ENCODE data around the gene CCM2.

The CCM2 gene

GRCh38 chr7:45073031-45073785 is 73.2 kb downstream of the CCM2 start:
- peaks cover 60 to 75% of the 10 kb centered on the region in 2 donors for H3K36me3 ChIP-seq (ENCODE audit: control insufficient read depth in 2 of 2, insufficient read depth in 2 of 2, low read length in 2 of 2)
- no peak overlapping the region for H3K9ac ChIP-seq (ENCODE audit: low read depth in 1 of 2, low read length in 2 of 2)
- H3K27ac ChIP-seq (ENCODE audit: low read depth in 2 of 2, low read length in 2 of 2): no peak overlapping the region

GRCh38 chr7:45073786-45074527 is 74.0 kb downstream of the CCM2 start:
- no peaks in the 10 kb centered on the region for H3K9me3 ChIP-seq (ENCODE audit: control insufficient read depth in 2 of 2, low read length in 2 of 2)
- H3K4me3 ChIP-seq (ENCODE audit: low read length in 2 of 2): no peak overlapping the region
- no peak overlapping the region for H3K27ac ChIP-seq (ENCODE audit: low read depth in 2 of 2, low read length in 2 of 2)
- no peaks in the 10 kb centered on the region for H3K27me3 ChIP-seq (ENCODE audit: control insufficient read depth in 2 of 2, insufficient read depth in 2 of 2, low read length in 2 of 2)
- H3K9ac ChIP-seq (ENCODE audit: low read depth in 1 of 2, low read length in 2 of 2): no peak overlapping the region
- peaks cover 53 to 71% of the 10 kb centered on the region in 2 donors for H3K36me3 ChIP-seq (ENCODE audit: control insufficient read depth in 2 of 2, insufficient read depth in 2 of 2, low read length in 2 of 2)
- no peaks in the 10 kb centered on the region for H3K4me1 ChIP-seq (ENCODE audit: control insufficient read depth in 2 of 2, insufficient read depth in 2 of 2, low read length in 2 of 2)

More at GRCh38 chr7:45073031-45073785, 73.2 kb downstream of the CCM2 start:
- H3K27me3 ChIP-seq (ENCODE audit: control insufficient read depth in 2 of 2, insufficient read depth in 2 of 2, low read length in 2 of 2): no peaks in the 10 kb centered on the region
- H3K4me3 ChIP-seq (ENCODE audit: low read length in 2 of 2): no peak overlapping the region
- H3K4me1 ChIP-seq (ENCODE audit: control insufficient read depth in 2 of 2, insufficient read depth in 2 of 2, low read length in 2 of 2): no peaks in the 10 kb centered on the region
- H3K9me3 ChIP-seq (ENCODE audit: control insufficient read depth in 2 of 2, low read length in 2 of 2): no peaks in the 10 kb centered on the region

- Histone ChIP-seq H3K27me3 (ENCODE audit: control insufficient read depth in 2 of 2, insufficient read depth in 2 of 2, low read length in 2 of 2) (no peaks in the 10 kb centered on the region), H3K9ac (ENCODE audit: low read depth in 1 of 2, low read length in 2 of 2) (no peak overlapping the region), H3K9me3 (ENCODE audit: control insufficient read depth in 2 of 2, low read length in 2 of 2) (no peaks in the 10 kb centered on the region), H3K27ac (ENCODE audit: low read depth in 2 of 2, low read length in 2 of 2) (no peak overlapping the region), H3K36me3 (ENCODE audit: control insufficient read depth in 2 of 2, insufficient read depth in 2 of 2, low read length in 2 of 2) (peaks cover 45 to 63% of the 10 kb centered on the region in 2 donors), H3K4me1 (ENCODE audit: control insufficient read depth in 2 of 2, insufficient read depth in 2 of 2, low read length in 2 of 2) (no peaks in the 10 kb centered on the region), H3K4me3 (ENCODE audit: low read length in 2 of 2) (no peak overlapping the region)
Measured at GRCh38 chr7:45074528-45075354, 74.7 kb downstream of the CCM2 start.

- no peak overlapping the region for H3K27ac ChIP-seq (ENCODE audit: low read depth in 2 of 2, low read length in 2 of 2)
- H3K4me1 ChIP-seq (ENCODE audit: control insufficient read depth in 2 of 2, insufficient read depth in 2 of 2, low read length in 2 of 2): no peaks in the 10 kb centered on the region
- no peaks in the 10 kb centered on the region for H3K9me3 ChIP-seq (ENCODE audit: control insufficient read depth in 2 of 2, low read length in 2 of 2)
- no peaks in the 10 kb centered on the region for H3K27me3 ChIP-seq (ENCODE audit: control insufficient read depth in 2 of 2, insufficient read depth in 2 of 2, low read length in 2 of 2)
- H3K4me3 ChIP-seq (ENCODE audit: low read length in 2 of 2): no peak overlapping the region
- H3K9ac ChIP-seq (ENCODE audit: low read depth in 1 of 2, low read length in 2 of 2): no peak overlapping the region
- peaks cover 40 to 63% of the 10 kb centered on the region in 2 donors for H3K36me3 ChIP-seq (ENCODE audit: control insufficient read depth in 2 of 2, insufficient read depth in 2 of 2, low read length in 2 of 2)
Measured at GRCh38 chr7:45075355-45075644, 75.3 kb downstream of the CCM2 start.

GRCh38 chr7:45075871-45076796 is 76.1 kb downstream of the CCM2 start:
- no peaks in the 10 kb centered on the region for H3K4me1 ChIP-seq (ENCODE audit: control insufficient read depth in 2 of 2, insufficient read depth in 2 of 2, low read length in 2 of 2)
- no peak overlapping the region for H3K4me3 ChIP-seq (ENCODE audit: low read length in 2 of 2)
- no peaks in the 10 kb centered on the region for H3K27me3 ChIP-seq (ENCODE audit: control insufficient read depth in 2 of 2, insufficient read depth in 2 of 2, low read length in 2 of 2)
- H3K36me3 ChIP-seq (ENCODE audit: control insufficient read depth in 2 of 2, insufficient read depth in 2 of 2, low read length in 2 of 2): peaks cover 37 to 57% of the 10 kb centered on the region in 2 donors
- H3K9ac ChIP-seq (ENCODE audit: low read depth in 1 of 2, low read length in 2 of 2): no peak overlapping the region
- no peak overlapping the region for H3K27ac ChIP-seq (ENCODE audit: low read depth in 2 of 2, low read length in 2 of 2)
- H3K9me3 ChIP-seq (ENCODE audit: control insufficient read depth in 2 of 2, low read length in 2 of 2): no peaks in the 10 kb centered on the region

GRCh38 chr7:45076946-45077345 is 76.9 kb downstream of the CCM2 start:
- Histone ChIP-seq H3K9me3 (ENCODE audit: control insufficient read depth in 2 of 2, low read length in 2 of 2) (no peaks in the 10 kb centered on the region), H3K4me3 (ENCODE audit: low read length in 2 of 2) (no peak overlapping the region), H3K36me3 (ENCODE audit: control insufficient read depth in 2 of 2, insufficient read depth in 2 of 2, low read length in 2 of 2) (peaks cover 37 to 49% of the 10 kb centered on the region in 2 donors), H3K27ac (ENCODE audit: low read depth in 2 of 2, low read length in 2 of 2) (no peak overlapping the region), H3K9ac (ENCODE audit: low read depth in 1 of 2, low read length in 2 of 2) (no peak overlapping the region), H3K27me3 (ENCODE audit: control insufficient read depth in 2 of 2, insufficient read depth in 2 of 2, low read length in 2 of 2) (no peaks in the 10 kb centered on the region), H3K4me1 (ENCODE audit: control insufficient read depth in 2 of 2, insufficient read depth in 2 of 2, low read length in 2 of 2) (no peaks in the 10 kb centered on the region)

GRCh38 chr7:45077579-45077978 is 77.6 kb downstream of the CCM2 start:
- Histone ChIP-seq H3K4me1 (ENCODE audit: control insufficient read depth in 2 of 2, insufficient read depth in 2 of 2, low read length in 2 of 2) (no peaks in the 10 kb centered on the region), H3K36me3 (ENCODE audit: control insufficient read depth in 2 of 2, insufficient read depth in 2 of 2, low read length in 2 of 2) (peaks cover 32 to 43% of the 10 kb centered on the region in 2 donors), H3K9me3 (ENCODE audit: control insufficient read depth in 2 of 2, low read length in 2 of 2) (no peaks in the 10 kb centered on the region), H3K27me3 (ENCODE audit: control insufficient read depth in 2 of 2, insufficient read depth in 2 of 2, low read length in 2 of 2) (no peaks in the 10 kb centered on the region), H3K4me3 (ENCODE audit: low read length in 2 of 2) (no peak overlapping the region), H3K27ac (ENCODE audit: low read depth in 2 of 2, low read length in 2 of 2) (no peak overlapping the region), H3K9ac (ENCODE audit: low read depth in 1 of 2, low read length in 2 of 2) (no peak overlapping the region)

GRCh38 chr7:45078125-45078681 is 78.2 kb downstream of the CCM2 start:
- Histone ChIP-seq H3K36me3 (ENCODE audit: control insufficient read depth in 2 of 2, insufficient read depth in 2 of 2, low read length in 2 of 2) (peaks cover 26 to 37% of the 10 kb centered on the region in 2 donors), H3K9me3 (ENCODE audit: control insufficient read depth in 2 of 2, low read length in 2 of 2) (no peaks in the 10 kb centered on the region), H3K4me3 (ENCODE audit: low read length in 2 of 2) (no peak overlapping the region), H3K9ac (ENCODE audit: low read depth in 1 of 2, low read length in 2 of 2) (no peak overlapping the region), H3K27ac (ENCODE audit: low read depth in 2 of 2, low read length in 2 of 2) (no peak overlapping the region), H3K4me1 (ENCODE audit: control insufficient read depth in 2 of 2, insufficient read depth in 2 of 2, low read length in 2 of 2) (no peaks in the 10 kb centered on the region), H3K27me3 (ENCODE audit: control insufficient read depth in 2 of 2, insufficient read depth in 2 of 2, low read length in 2 of 2) (no peaks in the 10 kb centered on the region)

GRCh38 chr7:45080265-45080957 is 80.4 kb downstream of the CCM2 start:
- Histone ChIP-seq H3K27me3 (ENCODE audit: control insufficient read depth in 2 of 2, insufficient read depth in 2 of 2, low read length in 2 of 2) (no peaks in the 10 kb centered on the region), H3K27ac (ENCODE audit: low read depth in 2 of 2, low read length in 2 of 2) (no peak overlapping the region), H3K9ac (ENCODE audit: low read depth in 1 of 2, low read length in 2 of 2) (no peak overlapping the region), H3K9me3 (ENCODE audit: control insufficient read depth in 2 of 2, low read length in 2 of 2) (no peaks in the 10 kb centered on the region), H3K4me3 (ENCODE audit: low read length in 2 of 2) (no peak overlapping the region), H3K4me1 (ENCODE audit: control insufficient read depth in 2 of 2, insufficient read depth in 2 of 2, low read length in 2 of 2) (no peaks in the 10 kb centered on the region), H3K36me3 (ENCODE audit: control insufficient read depth in 2 of 2, insufficient read depth in 2 of 2, low read length in 2 of 2) (peaks cover 6 to 15% of the 10 kb centered on the region in 2 donors)
